Islet of Langerhans (tissue), 1 donor: Measurements from ENCODE around the gene DIAPH2.
A peak's percentile ranks its signal among the peaks of the same experiment; 100 is the strongest.
"Not testable (repeated sequence)": the region's sequence is repeated elsewhere in the genome, so short reads cannot be mapped to it uniquely, and the experiment has no call there.

Source experiments
- FAIRE-seq: peaks from one replicate; lab custom pipeline; 2011; peaks lifted over from hg19 to GRCh38; lab: Jason Lieb, UNC

DIAPH2 gene

GRCh38 chrX:96719161-96719875, 34.7 kb downstream of the DIAPH2 start:
- FAIRE-seq: no peak

GRCh38 chrX:96721354-96721753, 36.7 kb downstream of the DIAPH2 start:
- no peak for FAIRE-seq

- no peak for FAIRE-seq
Observed at GRCh38 chrX:96722781-96723180, 38.1 kb downstream of the DIAPH2 start.

GRCh38 chrX:96729053-96729452, 44.4 kb downstream of the DIAPH2 start:
- no peak for FAIRE-seq

GRCh38 chrX:96729868-96730643, 45.4 kb downstream of the DIAPH2 start:
- no peak for FAIRE-seq

GRCh38 chrX:96731000-96731399, 46.4 kb downstream of the DIAPH2 start:
- not testable (repeated sequence) for FAIRE-seq

- no peak for FAIRE-seq
Observed at GRCh38 chrX:96743367-96744073, 58.9 kb downstream of the DIAPH2 start.

- FAIRE-seq: no peak
Observed at GRCh38 chrX:96752781-96753180, 68.1 kb downstream of the DIAPH2 start.

GRCh38 chrX:96753230-96753629, 68.6 kb downstream of the DIAPH2 start:
- FAIRE-seq: no peak

- no peak for FAIRE-seq
Observed at GRCh38 chrX:96756491-96756890, 71.8 kb downstream of the DIAPH2 start.

- FAIRE-seq: peak; percentile 85
Observed at GRCh38 chrX:96761566-96761965, 76.9 kb downstream of the DIAPH2 start.

- no peak for FAIRE-seq
Observed at GRCh38 chrX:96763608-96764007, 79.0 kb downstream of the DIAPH2 start.

GRCh38 chrX:96764864-96765263, 80.2 kb downstream of the DIAPH2 start:
- no peak for FAIRE-seq

GRCh38 chrX:96770315-96770714, 85.7 kb downstream of the DIAPH2 start:
- no peak for FAIRE-seq

- no peak for FAIRE-seq
Observed at GRCh38 chrX:96771486-96771885, 86.8 kb downstream of the DIAPH2 start.

- no peak for FAIRE-seq
Observed at GRCh38 chrX:96774116-96774515, 89.5 kb downstream of the DIAPH2 start.

GRCh38 chrX:96776966-96777365, 92.3 kb downstream of the DIAPH2 start:
- FAIRE-seq: peak; percentile 51

GRCh38 chrX:96791559-96791958, 106.9 kb downstream of the DIAPH2 start:
- FAIRE-seq: peak; percentile 97

- no peak for FAIRE-seq
Observed at GRCh38 chrX:96792047-96792446, 107.4 kb downstream of the DIAPH2 start.

GRCh38 chrX:96798982-96799381, 114.3 kb downstream of the DIAPH2 start:
- peak; percentile 64 for FAIRE-seq

GRCh38 chrX:96807318-96807717, 122.7 kb downstream of the DIAPH2 start:
- no peak for FAIRE-seq

GRCh38 chrX:96820935-96821334, 136.3 kb downstream of the DIAPH2 start:
- no peak for FAIRE-seq

GRCh38 chrX:96824166-96824565, 139.5 kb downstream of the DIAPH2 start:
- FAIRE-seq: no peak
